OCI-LY1 (cell line): ENCODE data around the gene ENPP3.

Experiments
- EZH2 ChIP-seq: fragments of 200-600 bp; sonication (generic), shearing (Covaris generic); IDR thresholded peaks from 2 replicates; pipeline ENCODE4 v1.8.0; 2017; ENCODE audit warnings: borderline replicate concordance, mixed run types, mild to moderate bottlenecking, antibody characterized with exemption, low read length, moderate library complexity, mixed read lengths
- TF ChIP-seq, protein P1 (sequence below): fragments of 200-600 bp; sonication (generic), shearing (Covaris generic); IDR thresholded peaks from 2 replicates; pipeline ENCODE4 v1.5.1; 2017; ENCODE audit warnings: mild to moderate bottlenecking, antibody characterized with exemption, low read length, moderate library complexity, mixed read lengths

DNA sequence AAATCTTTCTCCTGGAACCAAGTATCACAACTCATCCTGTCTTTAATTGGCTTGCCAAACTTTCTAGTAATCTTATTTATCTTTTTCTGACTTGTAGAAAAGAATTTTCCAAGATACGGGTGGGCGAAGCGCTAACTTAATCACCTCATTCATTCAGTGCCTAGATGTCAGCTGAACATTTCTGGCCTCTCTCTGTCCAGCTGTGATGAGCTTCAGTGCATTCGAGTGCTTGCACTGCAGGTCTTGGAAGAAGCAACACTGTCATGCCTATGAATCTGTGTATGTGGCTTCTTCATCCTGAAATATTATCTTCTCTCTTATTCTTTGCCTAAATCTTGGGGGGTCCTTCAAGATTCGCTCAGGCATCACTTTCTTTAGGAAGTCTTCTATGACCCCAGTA, 154.4 kb downstream of the ENPP3 start:
- no peak for TF ChIP-seq EZH2
- TF ChIP-seq, protein P1, sequence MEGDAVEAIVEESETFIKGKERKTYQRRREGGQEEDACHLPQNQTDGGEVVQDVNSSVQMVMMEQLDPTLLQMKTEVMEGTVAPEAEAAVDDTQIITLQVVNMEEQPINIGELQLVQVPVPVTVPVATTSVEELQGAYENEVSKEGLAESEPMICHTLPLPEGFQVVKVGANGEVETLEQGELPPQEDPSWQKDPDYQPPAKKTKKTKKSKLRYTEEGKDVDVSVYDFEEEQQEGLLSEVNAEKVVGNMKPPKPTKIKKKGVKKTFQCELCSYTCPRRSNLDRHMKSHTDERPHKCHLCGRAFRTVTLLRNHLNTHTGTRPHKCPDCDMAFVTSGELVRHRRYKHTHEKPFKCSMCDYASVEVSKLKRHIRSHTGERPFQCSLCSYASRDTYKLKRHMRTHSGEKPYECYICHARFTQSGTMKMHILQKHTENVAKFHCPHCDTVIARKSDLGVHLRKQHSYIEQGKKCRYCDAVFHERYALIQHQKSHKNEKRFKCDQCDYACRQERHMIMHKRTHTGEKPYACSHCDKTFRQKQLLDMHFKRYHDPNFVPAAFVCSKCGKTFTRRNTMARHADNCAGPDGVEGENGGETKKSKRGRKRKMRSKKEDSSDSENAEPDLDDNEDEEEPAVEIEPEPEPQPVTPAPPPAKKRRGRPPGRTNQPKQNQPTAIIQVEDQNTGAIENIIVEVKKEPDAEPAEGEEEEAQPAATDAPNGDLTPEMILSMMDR = no peak
